Muscle of leg (tissue), 11 donors: Measurements from ENCODE around the gene IQSEC1. TPM values are rescaled to one million over a fixed set of nuclear protein-coding genes. Genes with fewer than 3 reads are reported as not detected.

Source experiments
- DNase-seq: peaks from one replicate; pipeline ENCODE4 v3.0.0; 2013
- H3K27ac ChIP-seq: one replicate; pipeline ENCODE4 v1.5.1; 2013; ENCODE audit warnings: mild to moderate bottlenecking, low read length, control low read depth
- H3K27me3 ChIP-seq: one replicate; pipeline ENCODE4 v1.6.1; 2013; ENCODE audit warnings: low read length; ENCODE audit not compliant: control insufficient read depth, insufficient read depth
- H3K36me3 ChIP-seq: one replicate; pipeline ENCODE4 v1.6.1; 2013; ENCODE audit warnings: low read length; ENCODE audit not compliant: control insufficient read depth, insufficient read depth
- H3K4me1 ChIP-seq: one replicate; pipeline ENCODE4 v1.6.1; 2013; ENCODE audit warnings: low read length; ENCODE audit not compliant: control insufficient read depth, insufficient read depth
- H3K4me3 ChIP-seq: one replicate; pipeline ENCODE4 v1.5.1; 2013; ENCODE audit warnings: low read length, control low read depth
- H3K9me3 ChIP-seq: replicated peaks from 2 replicates; pipeline ENCODE4 v1.6.1; 2013; ENCODE audit warnings: low read depth, low read length; ENCODE audit not compliant: control insufficient read depth
- WGBS: methylation state at CpG from one replicate; pipeline ENCODE4 v1.1.5; 2013; ENCODE audit warnings: missing lambda C conversion rate; ENCODE audit not compliant: insufficient coverage; 5-methylcytosine and 5-hydroxymethylcytosine counted together
- polyA plus RNA-seq, 8 donors: library from polyadenylated mRNA; unstranded; fragments of 120-200 nt; gene quantifications; one replicate each; pipeline versions ENCODE4 v1.2.1 to v1.2.3, GENCODE V29; 2013; ENCODE audit warnings: inconsistent platforms in 1 of 8, low replicate concordance in 1 of 8; ENCODE audit not compliant: insufficient read length in 8 of 8, insufficient read depth in 1 of 8
- total RNA-seq: library from RNA; stranded (reverse); fragments of 120-200 nt; gene quantifications from one replicate; pipeline ENCODE4 v1.2.4, GENCODE V29; 2013

Gene IQSEC1
- total and polyA plus RNA-seq, 9 donors, result 25.1 to 48.3 (median 43.8) TPM

DNA sequence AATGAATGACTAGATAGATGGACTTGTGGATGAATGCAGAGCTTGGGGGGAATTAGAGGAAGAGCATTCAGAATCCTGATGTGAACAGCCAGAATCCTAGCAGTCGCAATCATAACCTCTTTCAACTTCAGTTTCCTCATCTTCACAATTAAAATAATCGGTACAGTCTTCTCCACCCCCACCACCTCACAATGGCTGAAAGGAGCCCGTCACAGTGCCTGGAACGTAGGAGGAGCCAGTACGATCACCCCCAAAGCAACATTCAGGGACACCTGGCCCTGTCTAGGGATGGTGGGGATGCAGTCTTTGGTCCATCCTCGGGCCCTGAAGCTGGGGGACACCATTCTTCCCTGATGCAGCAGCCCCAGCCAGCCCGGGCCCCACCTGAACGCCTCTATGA, 151.5 kb downstream of the IQSEC1 start:
- H3K27me3 ChIP-seq, result no peaks in the 10 kb centered on the region
- H3K4me3 ChIP-seq, result no peak overlapping the region
- 88% methylated on average over 5 of the region's 8 CpGs for WGBS
- no peak for DNase-seq
- peaks cover 87% of the 10 kb centered on the region for H3K36me3 ChIP-seq
- H3K4me1 ChIP-seq, result peaks cover 55% of the 10 kb centered on the region
- no peak overlapping the region for H3K27ac ChIP-seq
- H3K9me3 ChIP-seq, result no peaks in the 10 kb centered on the region

GRCh38 chr3:12920967-12921366, 152.3 kb downstream of the IQSEC1 start:
- no peak overlapping the region for H3K4me3 ChIP-seq
- H3K4me1 ChIP-seq, result peaks cover 49% of the 10 kb centered on the region
- no peaks in the 10 kb centered on the region for H3K9me3 ChIP-seq
- WGBS, result 88% methylated on average over 9 of the region's 9 CpGs
- no peak for DNase-seq
- no peaks in the 10 kb centered on the region for H3K27me3 ChIP-seq
- H3K27ac ChIP-seq, result no peak overlapping the region
- H3K36me3 ChIP-seq, result peaks cover 89% of the 10 kb centered on the region

DNA sequence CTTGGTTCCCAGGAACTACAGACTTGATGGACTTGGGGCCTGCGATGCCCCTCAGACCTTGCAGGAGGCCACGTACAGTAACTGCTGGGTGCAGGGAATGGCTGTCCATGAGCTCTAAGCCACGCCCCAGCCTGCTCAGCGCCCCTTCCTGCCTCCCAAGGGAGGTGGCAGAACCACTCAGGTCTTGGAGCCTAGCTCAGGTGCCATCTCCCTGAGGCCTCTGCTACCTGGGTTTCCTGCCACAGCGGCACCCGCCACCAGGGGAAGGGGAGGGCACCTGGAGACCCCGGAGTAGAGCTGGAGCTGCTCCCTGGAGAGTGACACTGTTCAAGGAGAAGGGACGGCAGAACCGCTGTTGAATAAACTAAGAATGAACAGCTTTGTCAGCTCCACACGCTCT, 154.0 kb downstream of the IQSEC1 start:
- Histone ChIP-seq H3K27ac (no peak overlapping the region), H3K36me3 (peaks cover 91% of the 10 kb centered on the region), H3K4me1 (peaks cover 49% of the 10 kb centered on the region), H3K9me3 (no peaks in the 10 kb centered on the region), H3K4me3 (no peak overlapping the region), H3K27me3 (no peaks in the 10 kb centered on the region)
- WGBS, result 73% methylated on average over 7 of the region's 10 CpGs
- no peak for DNase-seq

DNA sequence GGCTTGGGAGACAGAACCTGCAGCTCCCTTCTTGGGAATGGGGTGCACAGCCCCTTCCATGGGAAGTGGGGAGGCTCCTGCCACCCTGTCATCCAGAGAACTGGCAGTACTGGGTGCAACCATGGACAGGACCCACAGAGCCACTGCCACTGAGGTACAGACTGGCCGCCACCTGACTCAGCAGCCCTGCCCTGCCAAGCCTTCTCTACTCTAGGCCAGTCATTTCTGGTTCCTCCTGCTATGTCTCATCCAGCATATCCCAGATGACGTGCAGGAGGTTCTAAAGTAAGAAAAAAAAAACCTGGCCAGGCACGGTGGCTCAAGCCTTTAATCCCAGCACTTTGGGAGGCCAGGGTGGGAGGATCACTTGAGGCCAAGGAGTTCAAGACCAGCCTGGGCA, 155.0 kb downstream of the IQSEC1 start:
- no CpG with 5 or more reads among the region's 3 CpGs for WGBS
- no peak overlapping the region for H3K27ac ChIP-seq
- H3K27me3 ChIP-seq, result no peaks in the 10 kb centered on the region
- peaks cover 39% of the 10 kb centered on the region for H3K4me1 ChIP-seq
- H3K36me3 ChIP-seq, result peaks cover 91% of the 10 kb centered on the region
- no peaks in the 10 kb centered on the region for H3K9me3 ChIP-seq
- no peak overlapping the region for H3K4me3 ChIP-seq
- no peak for DNase-seq

DNA sequence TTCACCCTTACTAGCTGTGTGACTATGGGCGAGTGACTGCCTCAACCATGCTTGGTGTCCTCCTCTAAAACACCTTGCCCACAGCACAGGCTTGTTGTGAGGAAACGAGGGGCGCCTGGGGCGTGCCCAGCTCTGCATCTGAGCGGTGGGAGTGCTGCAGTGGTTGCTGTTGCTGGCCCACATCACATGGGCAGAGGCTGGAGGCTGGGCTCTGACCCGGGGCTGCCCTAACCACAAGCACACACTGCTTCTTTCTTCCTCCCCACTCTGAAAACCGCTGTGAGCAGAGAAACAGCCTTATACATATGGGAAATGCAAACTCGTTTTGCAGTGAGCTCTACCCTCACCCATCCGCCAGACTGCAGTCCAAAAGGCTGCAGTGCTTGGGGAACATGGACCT, 157.1 kb downstream of the IQSEC1 start:
- H3K27ac ChIP-seq, result no peak overlapping the region
- no peaks in the 10 kb centered on the region for H3K27me3 ChIP-seq
- peaks cover 27% of the 10 kb centered on the region for H3K4me1 ChIP-seq
- 60% methylated on average over 8 of the region's 9 CpGs for WGBS
- H3K36me3 ChIP-seq, result peaks cover 96% of the 10 kb centered on the region
- no peak for DNase-seq
- H3K9me3 ChIP-seq, result no peaks in the 10 kb centered on the region
- H3K4me3 ChIP-seq, result no peak overlapping the region

DNA sequence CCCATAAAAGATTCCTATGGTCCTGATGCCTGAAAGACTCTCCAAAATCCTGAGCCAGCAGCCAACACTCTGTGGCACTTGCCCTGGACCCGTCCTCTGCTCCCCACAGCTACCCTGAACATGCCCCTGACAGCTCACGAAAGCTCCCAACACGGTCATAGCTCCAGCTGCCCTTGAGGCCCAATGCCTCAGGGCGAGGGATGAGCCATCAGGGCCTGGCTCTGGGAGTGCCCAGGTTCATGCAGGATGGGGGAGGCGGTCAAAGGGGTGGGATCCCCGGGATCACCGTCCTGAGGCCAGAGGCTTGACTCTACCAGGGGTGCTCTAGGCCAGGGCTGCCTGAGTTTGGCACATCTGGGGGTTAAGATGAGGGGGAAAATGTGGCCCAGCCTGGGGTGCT, 159.1 kb downstream of the IQSEC1 start:
- no peaks in the 10 kb centered on the region for H3K27me3 ChIP-seq
- no peaks in the 10 kb centered on the region for H3K9me3 ChIP-seq
- no peak overlapping the region for H3K27ac ChIP-seq
- H3K4me1 ChIP-seq, result peaks cover 8% of the 10 kb centered on the region
- 84% methylated on average over 7 of the region's 7 CpGs for WGBS
- no peak for DNase-seq
- peaks cover 97% of the 10 kb centered on the region for H3K36me3 ChIP-seq
- H3K4me3 ChIP-seq, result no peak overlapping the region

GRCh38 chr3:12911881-12912415, 161.3 kb downstream of the IQSEC1 start:
- no peak overlapping the region for H3K27ac ChIP-seq
- WGBS, result 84% methylated on average over 14 of the region's 15 CpGs
- H3K4me3 ChIP-seq, result no peak overlapping the region
- H3K36me3 ChIP-seq, result peaks cover 96% of the 10 kb centered on the region
- H3K27me3 ChIP-seq, result no peaks in the 10 kb centered on the region
- H3K4me1 ChIP-seq, result peaks cover 12% of the 10 kb centered on the region
- DNase-seq, result no peak
- H3K9me3 ChIP-seq, result no peaks in the 10 kb centered on the region

- Histone ChIP-seq H3K4me3 (no peak overlapping the region), H3K27me3 (no peaks in the 10 kb centered on the region), H3K4me1 (peaks cover 26% of the 10 kb centered on the region), H3K36me3 (peaks cover 95% of the 10 kb centered on the region), H3K9me3 (no peaks in the 10 kb centered on the region), H3K27ac (no peak overlapping the region)
- whole genome bisulfite sequencing, result 92% methylated on average over 6 of the region's 8 CpGs
- no peak for DNase-seq
Observed at GRCh38 chr3:12910356-12911099, 162.7 kb downstream of the IQSEC1 start.

DNA sequence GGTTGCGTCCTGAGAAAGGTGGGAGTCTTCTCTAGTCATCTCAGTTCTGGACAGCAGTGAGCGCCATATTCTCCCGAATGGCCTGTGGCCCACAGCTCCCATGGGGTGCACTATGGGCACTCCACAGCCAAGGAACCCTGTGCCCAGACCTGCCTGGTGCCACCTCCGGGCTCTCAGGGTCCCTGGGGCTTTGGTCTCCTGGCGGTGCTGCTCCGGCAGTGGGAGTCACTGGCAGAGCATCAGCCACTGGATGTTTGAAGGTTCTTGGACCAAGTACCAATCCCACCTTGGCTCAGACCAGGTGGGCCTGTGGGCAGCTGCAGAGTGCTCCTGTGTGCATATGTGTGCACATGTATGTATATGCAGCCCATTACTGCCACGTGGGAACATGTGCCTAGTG, 163.5 kb downstream of the IQSEC1 start:
- DNase-seq, result no peak
- 91% methylated on average over 7 of the region's 7 CpGs for WGBS
- H3K27me3 ChIP-seq, result no peaks in the 10 kb centered on the region
- peaks cover 31% of the 10 kb centered on the region for H3K4me1 ChIP-seq
- H3K27ac ChIP-seq, result no peak overlapping the region
- H3K36me3 ChIP-seq, result peaks cover 91% of the 10 kb centered on the region
- H3K4me3 ChIP-seq, result no peak overlapping the region
- no peaks in the 10 kb centered on the region for H3K9me3 ChIP-seq

DNA sequence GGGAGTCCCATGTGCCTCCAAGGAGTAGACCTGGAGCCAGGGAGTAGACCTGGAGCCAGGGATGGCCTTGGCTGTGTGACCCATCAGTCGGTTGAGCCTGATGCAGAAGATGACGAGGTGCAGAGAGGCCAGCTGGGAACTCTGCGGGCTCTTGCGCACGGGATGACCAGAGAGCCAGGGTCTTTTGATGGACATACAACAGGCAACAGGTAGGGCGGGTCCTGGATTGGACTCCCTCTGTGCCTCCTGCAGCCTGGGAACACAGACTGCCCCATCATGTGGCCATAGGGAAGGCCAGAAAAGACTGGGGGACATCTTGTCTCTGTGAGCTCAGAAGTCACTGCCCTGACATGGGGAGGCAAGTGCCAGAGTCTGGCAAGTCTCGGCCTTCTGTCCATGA, 164.4 kb downstream of the IQSEC1 start:
- 88% methylated on average over 7 of the region's 7 CpGs for WGBS

More for the DNA sequence above, 164.4 kb downstream of the IQSEC1 start:
- H3K4me1 ChIP-seq, result peaks cover 39% of the 10 kb centered on the region
- no peaks in the 10 kb centered on the region for H3K27me3 ChIP-seq
- H3K36me3 ChIP-seq, result peaks cover 91% of the 10 kb centered on the region
- H3K4me3 ChIP-seq, result no peak overlapping the region
- H3K27ac ChIP-seq, result no peak overlapping the region
- DNase-seq, result no peak
- H3K9me3 ChIP-seq, result no peaks in the 10 kb centered on the region
